ENCODE measurements around the gene DMD.

The DMD gene

GRCh38 chrX:33087411-33087810, 123.9 kb downstream of the DMD start:
- H4K8ac ChIP-seq (ENCODE audit: low read depth, low read length) = no peak overlapping the region

GRCh38 chrX:33086886-33087285, 124.5 kb downstream of the DMD start:
- H3K14ac ChIP-seq (ENCODE audit: low read length) = no peak overlapping the region
- no peak overlapping the region for H2AFZ ChIP-seq (ENCODE audit: insufficient read depth, low read length, poor library complexity)
- no peak overlapping the region for H3K27ac ChIP-seq (ENCODE audit: low read depth, low read length)
- no peak overlapping the region for H3K4me3 ChIP-seq (ENCODE audit: low read depth, low read length)
- H3K36me3 ChIP-seq (ENCODE audit: control insufficient read depth in 1 of 2, insufficient read depth in 2 of 2, low read length in 2 of 2) = no peaks in the 10 kb centered on the region
- no peak overlapping the region for H2BK5ac ChIP-seq (ENCODE audit: low read depth, low read length, poor library complexity)
- no peaks in the 10 kb centered on the region for H3K9me3 ChIP-seq (ENCODE audit: insufficient read depth, low read depth, low read length)
- no peak overlapping the region for H4K91ac ChIP-seq (ENCODE audit: low read depth, low read length)
- WGBS (ENCODE audit: extremely low coverage, insufficient coverage, insufficient read length) = no CpG with 5 or more reads among the region's 1 CpG
- H3K4ac ChIP-seq (ENCODE audit: low read depth, low read length) = no peak overlapping the region
- no peak overlapping the region for H2AK5ac ChIP-seq (ENCODE audit: low read length)
- no peak overlapping the region for H4K8ac ChIP-seq (ENCODE audit: low read depth, low read length)
- H4K12ac ChIP-seq (ENCODE audit: low read depth, low read length) = no peak overlapping the region
- no peak overlapping the region for H3K9ac ChIP-seq (ENCODE audit: low read length)
- H2BK120ac ChIP-seq (ENCODE audit: insufficient read depth, low read length, poor library complexity) = no peak overlapping the region
- H3K4me1 ChIP-seq (ENCODE audit: control insufficient read depth in 1 of 2, insufficient read depth in 2 of 2, low read length in 2 of 2) = no peaks in the 10 kb centered on the region
- no peaks in the 10 kb centered on the region for H3K79me2 ChIP-seq (ENCODE audit: control insufficient read depth, insufficient read depth, low read length, poor library complexity)
- DNase-seq = peak in 1 of 2 donors; percentile 23
- no peaks in the 10 kb centered on the region for H3K27me3 ChIP-seq (ENCODE audit: insufficient read depth, low read length)
- H3K18ac ChIP-seq (ENCODE audit: low read length) = no peak overlapping the region
- H3K23ac ChIP-seq (ENCODE audit: low read length) = no peak overlapping the region
- H2BK12ac ChIP-seq (ENCODE audit: low read length) = no peak overlapping the region
- no peaks in the 10 kb centered on the region for H3K79me1 ChIP-seq (ENCODE audit: low read length)
- H3K4me2 ChIP-seq (ENCODE audit: low read length) = no peak overlapping the region

More at GRCh38 chrX:33087411-33087810, 123.9 kb downstream of the DMD start:
- no peak overlapping the region for H3K27ac ChIP-seq (ENCODE audit: low read depth, low read length)
- no peak overlapping the region for H4K91ac ChIP-seq (ENCODE audit: low read depth, low read length)
- no peaks in the 10 kb centered on the region for H3K79me2 ChIP-seq (ENCODE audit: control insufficient read depth, insufficient read depth, low read length, poor library complexity)
- no peak overlapping the region for H3K4me3 ChIP-seq (ENCODE audit: low read depth, low read length)
- H3K36me3 ChIP-seq (ENCODE audit: control insufficient read depth in 1 of 2, insufficient read depth in 2 of 2, low read length in 2 of 2) = no peaks in the 10 kb centered on the region
- H2BK12ac ChIP-seq (ENCODE audit: low read length) = no peak overlapping the region
- no peak overlapping the region for H3K23ac ChIP-seq (ENCODE audit: low read length)
- H3K9ac ChIP-seq (ENCODE audit: low read length) = no peak overlapping the region
- no peak overlapping the region for H2BK120ac ChIP-seq (ENCODE audit: insufficient read depth, low read length, poor library complexity)
- H3K27me3 ChIP-seq (ENCODE audit: insufficient read depth, low read length) = no peaks in the 10 kb centered on the region
- H3K4me2 ChIP-seq (ENCODE audit: low read length) = no peak overlapping the region
- no peak overlapping the region for H3K14ac ChIP-seq (ENCODE audit: low read length)
- H3K9me3 ChIP-seq (ENCODE audit: insufficient read depth, low read depth, low read length) = no peaks in the 10 kb centered on the region
- no peaks in the 10 kb centered on the region for H3K4me1 ChIP-seq (ENCODE audit: control insufficient read depth in 1 of 2, insufficient read depth in 2 of 2, low read length in 2 of 2)
- H3K79me1 ChIP-seq (ENCODE audit: low read length) = no peaks in the 10 kb centered on the region
- H3K18ac ChIP-seq (ENCODE audit: low read length) = no peak overlapping the region
- no peak overlapping the region for H2AFZ ChIP-seq (ENCODE audit: insufficient read depth, low read length, poor library complexity)
- no peak overlapping the region for H2AK5ac ChIP-seq (ENCODE audit: low read length)
- no peak overlapping the region for H3K4ac ChIP-seq (ENCODE audit: low read depth, low read length)
- no peak overlapping the region for H2BK5ac ChIP-seq (ENCODE audit: low read depth, low read length, poor library complexity)
- no peak for DNase-seq
- H4K12ac ChIP-seq (ENCODE audit: low read depth, low read length) = no peak overlapping the region

GRCh38 chrX:33082371-33082770, 129.0 kb downstream of the DMD start:
- Histone ChIP-seq H3K14ac (ENCODE audit: low read length) (no peak overlapping the region), H3K23ac (ENCODE audit: low read length) (no peak overlapping the region), H3K4me3 (ENCODE audit: low read depth, low read length) (no peak overlapping the region), H3K4me1 (ENCODE audit: control insufficient read depth in 1 of 2, insufficient read depth in 2 of 2, low read length in 2 of 2) (no peaks in the 10 kb centered on the region), H3K36me3 (ENCODE audit: control insufficient read depth in 1 of 2, insufficient read depth in 2 of 2, low read length in 2 of 2) (no peaks in the 10 kb centered on the region), H3K27ac (ENCODE audit: low read depth, low read length) (no peak overlapping the region), H2BK120ac (ENCODE audit: insufficient read depth, low read length, poor library complexity) (no peak overlapping the region), H3K9me3 (ENCODE audit: insufficient read depth, low read depth, low read length) (no peaks in the 10 kb centered on the region), H3K18ac (ENCODE audit: low read length) (no peak overlapping the region), H2AFZ (ENCODE audit: insufficient read depth, low read length, poor library complexity) (no peak overlapping the region), H2BK5ac (ENCODE audit: low read depth, low read length, poor library complexity) (no peak overlapping the region), H3K79me2 (ENCODE audit: control insufficient read depth, insufficient read depth, low read length, poor library complexity) (no peaks in the 10 kb centered on the region), H4K8ac (ENCODE audit: low read depth, low read length) (no peak overlapping the region), H3K27me3 (ENCODE audit: insufficient read depth, low read length) (no peaks in the 10 kb centered on the region), H3K9ac (ENCODE audit: low read length) (no peak overlapping the region), H3K4me2 (ENCODE audit: low read length) (no peak overlapping the region), H4K12ac (ENCODE audit: low read depth, low read length) (no peak overlapping the region), H4K91ac (ENCODE audit: low read depth, low read length) (no peak overlapping the region), H3K4ac (ENCODE audit: low read depth, low read length) (no peak overlapping the region), H3K79me1 (ENCODE audit: low read length) (no peaks in the 10 kb centered on the region), H2AK5ac (ENCODE audit: low read length) (no peak overlapping the region), H2BK12ac (ENCODE audit: low read length) (no peak overlapping the region)
- no CpG with 5 or more reads among the region's 1 CpG for WGBS (ENCODE audit: extremely low coverage, insufficient coverage, insufficient read length)
- no peak for DNase-seq

GRCh38 chrX:33078273-33078672, 133.1 kb downstream of the DMD start:
- Histone ChIP-seq H4K91ac (ENCODE audit: low read depth, low read length) (no peak overlapping the region), H3K79me1 (ENCODE audit: low read length) (no peaks in the 10 kb centered on the region), H4K12ac (ENCODE audit: low read depth, low read length) (no peak overlapping the region), H3K9me3 (ENCODE audit: insufficient read depth, low read depth, low read length) (no peaks in the 10 kb centered on the region), H3K27me3 (ENCODE audit: insufficient read depth, low read length) (no peaks in the 10 kb centered on the region), H4K8ac (ENCODE audit: low read depth, low read length) (no peak overlapping the region), H3K4me1 (ENCODE audit: control insufficient read depth in 1 of 2, insufficient read depth in 2 of 2, low read length in 2 of 2) (no peaks in the 10 kb centered on the region), H2BK12ac (ENCODE audit: low read length) (no peak overlapping the region), H2BK120ac (ENCODE audit: insufficient read depth, low read length, poor library complexity) (no peak overlapping the region), H3K27ac (ENCODE audit: low read depth, low read length) (no peak overlapping the region), H3K9ac (ENCODE audit: low read length) (no peak overlapping the region), H3K23ac (ENCODE audit: low read length) (no peak overlapping the region), H3K4me2 (ENCODE audit: low read length) (no peak overlapping the region), H3K4me3 (ENCODE audit: low read depth, low read length) (no peak overlapping the region), H2BK5ac (ENCODE audit: low read depth, low read length, poor library complexity) (no peak overlapping the region), H3K14ac (ENCODE audit: low read length) (no peak overlapping the region), H3K18ac (ENCODE audit: low read length) (no peak overlapping the region), H2AFZ (ENCODE audit: insufficient read depth, low read length, poor library complexity) (no peak overlapping the region), H2AK5ac (ENCODE audit: low read length) (no peak overlapping the region), H3K36me3 (ENCODE audit: control insufficient read depth in 1 of 2, insufficient read depth in 2 of 2, low read length in 2 of 2) (no peaks in the 10 kb centered on the region), H3K4ac (ENCODE audit: low read depth, low read length) (no peak overlapping the region), H3K79me2 (ENCODE audit: control insufficient read depth, insufficient read depth, low read length, poor library complexity) (no peaks in the 10 kb centered on the region)
- WGBS (ENCODE audit: extremely low coverage, insufficient coverage, insufficient read length) = no CpG with 5 or more reads among the region's 3 CpGs
- DNase-seq = no peak

Measured in trophoblast cell (in vitro differentiated cells and primary cell).